Vagina (tissue), 2 donors: ENCODE measurements around the gene DTYMK.

Experiments
- CTCF ChIP-seq, 3 experiments: fragments of 450-650 bp in 2 of 3; fragments of 200-600 bp in 1 of 3; sonication (generic) in 1 of 3; IDR thresholded peaks; one replicate each; pipeline ENCODE4 v1.5.1; 2017 to 2019; ENCODE audit warnings: antibody characterized with exemption in 3 of 3, mild to moderate bottlenecking in 2 of 3, moderate library complexity in 2 of 3
- POLR2A ChIP-seq, 2 donors: fragments of 450-650 bp; IDR thresholded peaks; one replicate each; pipeline ENCODE4 v1.6.1; 2017; ENCODE audit warnings: antibody characterized with exemption in 2 of 2, mild to moderate bottlenecking in 2 of 2, moderate library complexity in 2 of 2
- POLR2AphosphoS5 ChIP-seq, 2 donors: sonication (generic); formaldehyde crosslinking; IDR thresholded peaks; one replicate each; pipeline ENCODE4 v1.9.0; 2017; ENCODE audit warnings: antibody characterized with exemption in 2 of 2, mild to moderate bottlenecking in 2 of 2, low read depth in 1 of 2; ENCODE audit not compliant: insufficient read depth in 1 of 2

- TF ChIP-seq CTCF (IDR thresholded peaks at IDR 0.05) (no peak), POLR2A (IDR thresholded peaks at IDR 0.05) (no peak), POLR2AphosphoS5 (IDR thresholded peaks at IDR 0.05; ENCODE audit: insufficient read depth in 1 of 2, low read depth in 1 of 2) (no peak)
These were observed 37.2 kb downstream of the DTYMK start for GRCh38 chr2:241649404-241649803.
